ENCODE measurements around the gene ZFP64.

DNA sequence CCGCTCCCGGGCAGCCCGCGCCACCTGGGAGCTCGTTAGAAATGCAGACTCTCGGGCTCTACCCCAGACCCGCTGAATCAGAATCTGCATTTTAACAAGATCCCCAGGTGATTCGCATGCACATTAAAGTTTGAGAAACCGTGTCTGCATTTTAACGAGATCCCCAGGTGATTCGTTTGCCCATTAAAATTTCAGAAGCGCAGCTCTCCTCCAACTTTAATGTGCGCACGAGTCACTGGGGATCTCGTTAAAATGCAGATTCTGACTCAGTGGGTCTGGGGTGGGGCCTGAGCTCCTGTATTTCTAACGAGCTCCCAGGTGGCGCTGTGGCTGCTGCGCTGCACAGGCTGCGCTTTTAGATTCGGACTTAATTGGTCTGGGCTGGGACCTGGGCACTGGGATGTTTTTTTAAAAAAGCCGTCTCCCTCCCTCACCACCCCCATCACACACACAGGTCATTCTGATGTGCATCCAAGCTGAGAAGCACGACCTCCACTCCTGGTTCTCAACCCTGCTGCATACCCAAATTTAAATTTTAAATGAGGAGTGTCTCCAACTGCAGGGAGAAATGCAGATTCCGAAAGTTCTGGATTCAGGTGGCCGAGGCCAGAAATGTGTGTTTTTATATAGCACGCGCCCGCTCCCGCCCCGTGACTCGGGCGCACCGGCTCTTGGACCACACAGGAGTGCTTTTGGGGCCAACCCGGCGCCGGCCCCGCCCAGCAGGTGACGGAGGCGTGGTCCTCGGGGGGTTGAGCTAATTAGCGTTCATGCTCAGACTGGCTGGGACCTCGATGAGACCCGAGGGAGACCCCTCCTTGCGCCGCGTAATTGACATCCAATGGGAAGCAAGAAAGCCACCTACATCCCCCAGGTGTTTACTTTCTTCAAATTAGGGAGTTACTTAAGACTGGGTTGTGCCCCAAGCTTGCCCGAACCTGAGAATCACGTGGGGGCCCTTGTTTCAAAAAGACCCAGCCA lies 85.8 kb downstream of the ZFP64 start:
- TF ChIP-seq, protein P1, sequence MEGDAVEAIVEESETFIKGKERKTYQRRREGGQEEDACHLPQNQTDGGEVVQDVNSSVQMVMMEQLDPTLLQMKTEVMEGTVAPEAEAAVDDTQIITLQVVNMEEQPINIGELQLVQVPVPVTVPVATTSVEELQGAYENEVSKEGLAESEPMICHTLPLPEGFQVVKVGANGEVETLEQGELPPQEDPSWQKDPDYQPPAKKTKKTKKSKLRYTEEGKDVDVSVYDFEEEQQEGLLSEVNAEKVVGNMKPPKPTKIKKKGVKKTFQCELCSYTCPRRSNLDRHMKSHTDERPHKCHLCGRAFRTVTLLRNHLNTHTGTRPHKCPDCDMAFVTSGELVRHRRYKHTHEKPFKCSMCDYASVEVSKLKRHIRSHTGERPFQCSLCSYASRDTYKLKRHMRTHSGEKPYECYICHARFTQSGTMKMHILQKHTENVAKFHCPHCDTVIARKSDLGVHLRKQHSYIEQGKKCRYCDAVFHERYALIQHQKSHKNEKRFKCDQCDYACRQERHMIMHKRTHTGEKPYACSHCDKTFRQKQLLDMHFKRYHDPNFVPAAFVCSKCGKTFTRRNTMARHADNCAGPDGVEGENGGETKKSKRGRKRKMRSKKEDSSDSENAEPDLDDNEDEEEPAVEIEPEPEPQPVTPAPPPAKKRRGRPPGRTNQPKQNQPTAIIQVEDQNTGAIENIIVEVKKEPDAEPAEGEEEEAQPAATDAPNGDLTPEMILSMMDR (IDR thresholded peaks at IDR 0.05; ENCODE audit: extremely low read depth in 1 of 2, insufficient read depth in 1 of 2, low read depth in 1 of 2, low read length in 2 of 2): peak; percentile 29 to 48
- no peak for TF ChIP-seq JUN (IDR thresholded peaks at IDR 0.05; ENCODE audit: borderline replicate concordance, insufficient read depth, insufficient read length, low read depth)
- TF ChIP-seq POLR2A (IDR thresholded peaks at IDR 0.05; ENCODE audit: low read depth, low read length): no peak
- TF ChIP-seq EZH2 (IDR thresholded peaks at IDR 0.05; ENCODE audit: borderline replicate concordance, low read depth, low read length, severe bottlenecking): no peak
- TF ChIP-seq POLR2AphosphoS5 (IDR thresholded peaks at IDR 0.05; ENCODE audit: insufficient read depth, low read depth, low read length): no peak
